Sciatic nerve (tissue), 2 donors: ENCODE results near the gene BMS1. TPM values are rescaled to one million over a fixed set of nuclear protein-coding genes. Genes with fewer than 3 reads are reported as not detected.
"Not testable (repeated sequence)": the region's sequence is repeated elsewhere in the genome, so short reads cannot be mapped to it uniquely, and the experiment has no call there.

Source experiments
- ATAC-seq: fragments of 200-7000 bp; cut with Tn5 transposase; one replicate; pipeline ENCODE4 v1.9.1; 2020; ENCODE audit warnings: mild to moderate bottlenecking, moderate library complexity
- DNase-seq: peaks from one replicate; pipeline ENCODE4 v3.0.0-alpha.2; 2020; ENCODE audit warnings: low spot score
- intact Hi-C: fragments of 100-400 bp; cut with DNase I; formaldehyde crosslinking; loops from one replicate; pipeline ENCODE4 v1.14.2; 2022
- total RNA-seq: library from RNA; stranded (reverse); fragmentation: NEBNext Ultra II Directional; extraction: Animal tissue kit (Norgen Biotek cat#: 25700); gene quantifications from one replicate; pipeline ENCODE4 v1.2.1, GENCODE V29; 2021
- donor health status: DM: no; HTN: no; CAD: no.
- donor health status: DM: no; HTN: no; CAD: no.

The BMS1 gene, protein sequence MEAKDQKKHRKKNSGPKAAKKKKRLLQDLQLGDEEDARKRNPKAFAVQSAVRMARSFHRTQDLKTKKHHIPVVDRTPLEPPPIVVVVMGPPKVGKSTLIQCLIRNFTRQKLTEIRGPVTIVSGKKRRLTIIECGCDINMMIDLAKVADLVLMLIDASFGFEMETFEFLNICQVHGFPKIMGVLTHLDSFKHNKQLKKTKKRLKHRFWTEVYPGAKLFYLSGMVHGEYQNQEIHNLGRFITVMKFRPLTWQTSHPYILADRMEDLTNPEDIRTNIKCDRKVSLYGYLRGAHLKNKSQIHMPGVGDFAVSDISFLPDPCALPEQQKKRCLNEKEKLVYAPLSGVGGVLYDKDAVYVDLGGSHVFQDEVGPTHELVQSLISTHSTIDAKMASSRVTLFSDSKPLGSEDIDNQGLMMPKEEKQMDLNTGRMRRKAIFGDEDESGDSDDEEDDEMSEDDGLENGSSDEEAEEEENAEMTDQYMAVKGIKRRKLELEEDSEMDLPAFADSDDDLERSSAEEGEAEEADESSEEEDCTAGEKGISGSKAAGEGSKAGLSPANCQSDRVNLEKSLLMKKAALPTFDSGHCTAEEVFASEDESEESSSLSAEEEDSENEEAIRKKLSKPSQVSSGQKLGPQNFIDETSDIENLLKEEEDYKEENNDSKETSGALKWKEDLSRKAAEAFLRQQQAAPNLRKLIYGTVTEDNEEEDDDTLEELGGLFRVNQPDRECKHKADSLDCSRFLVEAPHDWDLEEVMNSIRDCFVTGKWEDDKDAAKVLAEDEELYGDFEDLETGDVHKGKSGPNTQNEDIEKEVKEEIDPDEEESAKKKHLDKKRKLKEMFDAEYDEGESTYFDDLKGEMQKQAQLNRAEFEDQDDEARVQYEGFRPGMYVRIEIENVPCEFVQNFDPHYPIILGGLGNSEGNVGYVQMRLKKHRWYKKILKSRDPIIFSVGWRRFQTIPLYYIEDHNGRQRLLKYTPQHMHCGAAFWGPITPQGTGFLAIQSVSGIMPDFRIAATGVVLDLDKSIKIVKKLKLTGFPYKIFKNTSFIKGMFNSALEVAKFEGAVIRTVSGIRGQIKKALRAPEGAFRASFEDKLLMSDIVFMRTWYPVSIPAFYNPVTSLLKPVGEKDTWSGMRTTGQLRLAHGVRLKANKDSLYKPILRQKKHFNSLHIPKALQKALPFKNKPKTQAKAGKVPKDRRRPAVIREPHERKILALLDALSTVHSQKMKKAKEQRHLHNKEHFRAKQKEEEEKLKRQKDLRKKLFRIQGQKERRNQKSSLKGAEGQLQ
- 13.1 TPM for total RNA-seq

GRCh38 chr10:42782446-42783180 lies at the start of gene BMS1:
Gene BMS1, plus strand, starts transcription at chr10:42782795. Its CDS starts 1,600 bp downstream, at chr10:42784395.
- ATAC-seq (peak; percentile 98), DNase-seq (peak; percentile 91)
- intact Hi-C loops: no loop called here

- DNase-seq (no peak), ATAC-seq (no peak)
- intact Hi-C loops: no loop called here
These were observed 48.1 kb upstream of the BMS1 start for GRCh38 chr10:42734536-42734935.

- DNase-seq (no peak), ATAC-seq (no peak)
- intact Hi-C loops: no loop called here
These were observed 43.9 kb upstream of the BMS1 start for GRCh38 chr10:42738679-42739078.

- intact Hi-C loops, DNase-seq, ATAC-seq: not testable (repeated sequence)
These were observed 41.1 kb upstream of the BMS1 start for GRCh38 chr10:42741536-42741935.

DNA sequence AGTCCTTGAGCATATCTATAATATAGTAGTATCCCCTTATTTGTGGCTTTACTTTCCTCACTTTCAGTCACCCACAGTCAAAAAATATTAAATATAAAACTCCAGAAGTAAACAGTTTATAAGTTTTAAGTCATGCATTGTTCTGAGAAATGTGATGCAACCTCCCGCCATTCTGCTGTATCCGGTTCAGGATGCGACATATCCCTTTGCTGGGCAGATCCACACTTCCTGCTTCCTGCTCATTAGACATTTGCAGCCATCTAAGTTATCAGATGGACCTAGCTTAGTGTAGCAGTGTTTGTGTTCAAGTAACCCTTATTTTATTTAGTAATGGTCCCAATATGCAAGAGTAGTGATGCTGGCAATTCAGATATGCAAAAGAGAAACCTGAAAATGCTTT lies 38.9 kb upstream of the BMS1 start:
- intact Hi-C loops: no loop called here
- ATAC-seq (no peak), DNase-seq (no peak)

GRCh38 chr10:42744134-42744701 lies 38.4 kb upstream of the BMS1 start:
- DNase-seq: no peak
- ATAC-seq: no peak
- intact Hi-C loops: no loop called here

DNA sequence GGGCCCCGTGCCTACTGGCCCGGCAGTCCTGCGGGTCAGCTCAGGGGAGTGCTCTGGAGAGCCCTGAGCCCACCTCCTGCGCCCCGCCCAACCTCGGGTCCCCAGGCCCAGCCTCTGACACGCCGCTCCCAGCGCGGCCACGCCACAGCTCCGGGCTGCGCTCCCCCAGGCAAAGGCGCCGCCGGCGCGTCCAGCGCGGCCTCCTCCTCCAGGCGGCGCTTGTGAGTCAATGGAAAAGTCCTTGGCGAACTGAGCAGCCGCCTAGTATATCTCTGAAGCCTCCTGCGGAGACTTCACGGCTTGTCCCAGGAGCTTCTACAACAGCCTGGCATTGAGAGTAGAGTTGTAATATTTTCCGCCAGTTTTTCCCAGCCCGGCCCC lies 29.5 kb upstream of the BMS1 start:
- DNase-seq (peak; percentile 87), ATAC-seq (peak; percentile 90)
- intact Hi-C loops: no loop called here

- intact Hi-C loops: no loop called here
- peak; percentile 63 for DNase-seq
- peak; percentile 48 for ATAC-seq
These were observed 29.0 kb upstream of the BMS1 start for GRCh38 chr10:42753507-42754154.

- DNase-seq (peak; percentile 71), ATAC-seq (peak; percentile 74)
- intact Hi-C loops: no loop called here
These were observed 28.2 kb upstream of the BMS1 start for GRCh38 chr10:42754155-42755027.

GRCh38 chr10:42755028-42755451 lies 27.6 kb upstream of the BMS1 start:
- intact Hi-C loops: no loop called here
- ATAC-seq (no peak), DNase-seq (no peak)

DNA sequence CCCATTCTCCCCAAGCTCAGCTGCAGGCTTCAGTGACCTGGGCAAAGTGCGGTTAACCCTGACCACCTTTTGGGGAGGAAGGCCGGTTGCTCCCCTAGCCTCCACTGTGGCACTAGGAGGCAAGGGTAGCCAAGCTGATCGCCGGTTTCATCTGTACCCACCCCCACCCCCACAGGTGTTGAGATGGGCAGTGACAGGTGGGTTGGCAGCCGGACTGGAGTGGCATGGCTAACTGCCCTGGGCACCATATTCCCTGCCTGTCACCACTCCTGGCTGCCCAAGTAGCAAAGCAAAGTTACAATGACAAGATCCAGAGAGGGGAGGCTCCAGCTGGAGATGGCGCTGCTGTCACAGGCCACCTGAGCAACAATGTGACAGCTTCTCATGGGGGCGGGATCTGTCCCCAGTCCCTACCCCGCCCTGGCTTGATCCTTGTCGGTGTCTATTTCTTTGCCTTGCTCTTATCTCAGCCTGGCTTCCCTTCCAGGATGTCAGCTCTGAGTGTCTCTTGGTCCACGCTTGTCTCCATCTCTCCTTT lies 27.0 kb upstream of the BMS1 start:
- ATAC-seq (no peak), DNase-seq (no peak)
- intact Hi-C loops: no loop called here

- intact Hi-C loops: no loop called here
- DNase-seq (no peak), ATAC-seq (no peak)
These were observed 14.7 kb upstream of the BMS1 start for GRCh38 chr10:42767906-42768305.

- ATAC-seq (no peak), DNase-seq (no peak)
- intact Hi-C loops: no loop called here
These were observed 13.9 kb upstream of the BMS1 start for GRCh38 chr10:42768581-42769152.

DNA sequence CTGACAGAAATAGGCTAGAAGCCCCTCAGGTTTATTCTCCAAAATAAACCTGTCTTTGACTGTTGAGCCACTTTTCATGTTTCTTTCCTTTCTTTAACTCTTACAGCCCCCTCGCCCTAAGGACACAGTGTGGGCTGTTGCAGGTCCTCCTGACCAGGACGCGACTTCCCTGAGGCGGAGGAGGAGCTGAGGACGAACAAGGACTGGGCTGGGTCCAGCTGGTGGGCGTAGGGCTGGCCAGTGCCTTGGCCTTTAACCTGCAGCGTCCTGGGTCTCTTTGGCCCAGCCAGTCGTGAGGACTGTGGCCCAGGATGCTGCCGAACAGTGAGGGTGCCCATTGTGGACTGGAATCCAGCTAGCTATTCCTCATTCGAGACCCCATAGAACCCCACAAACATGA lies 13.4 kb upstream of the BMS1 start:
- DNase-seq: no peak
- ATAC-seq: no peak

DNA sequence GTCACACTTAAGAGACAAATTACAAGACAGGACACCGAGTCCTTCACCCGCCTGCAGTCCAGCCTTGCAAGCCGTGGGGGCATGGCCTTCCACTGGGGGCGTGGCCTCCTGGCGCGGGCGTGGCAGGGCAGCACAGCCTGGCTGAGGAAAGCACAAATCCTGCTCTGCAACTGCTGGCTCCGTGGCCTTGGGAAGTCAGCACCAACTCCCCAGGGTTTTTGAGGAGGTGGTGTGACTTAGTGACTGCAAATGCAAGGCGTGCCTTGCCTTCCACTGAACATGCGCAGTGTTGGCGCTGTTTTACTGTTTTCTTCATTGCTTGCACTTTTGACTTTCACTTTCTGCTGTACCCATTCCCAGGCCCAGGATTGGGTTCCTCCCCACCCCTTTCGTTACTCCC lies 12.9 kb upstream of the BMS1 start:
- intact Hi-C loops: no loop called here
- ATAC-seq: no peak
- no peak for DNase-seq

More for the DNA sequence above, 13.4 kb upstream of the BMS1 start:
- intact Hi-C loops: no loop called here

GRCh38 chr10:42776681-42777080 lies 5.9 kb upstream of the BMS1 start:
- ATAC-seq (no peak), DNase-seq (no peak)
- intact Hi-C loops: no loop called here
